ENCODE data around the gene NABP2. TPM values are rescaled to one million over a fixed set of nuclear protein-coding genes. Genes with fewer than 3 reads are reported as not detected.

NABP2 gene
- total RNA-seq, 1 experiment from 2014 or later, result 49.0 TPM

GRCh38 chr12:56224954-56225353 lies 812 bp downstream of the NABP2 start:
- H3K4me2 ChIP-seq (ENCODE audit: insufficient read depth, insufficient read length, low read length), result peak overlapping the region; percentile 58
- H3K79me2 ChIP-seq (ENCODE audit: insufficient read depth, low read length), result no peaks in the 10 kb centered on the region; the same call in 1 of the 2 replicates
- H3T11ph ChIP-seq (ENCODE audit: low read length), result no peak overlapping the region
- 100% methylated on average over 1 of the region's 11 CpGs for WGBS (ENCODE audit: extremely low coverage, insufficient read length, low lambda C conversion rate)
- no peak overlapping the region for H2AFZ ChIP-seq (ENCODE audit: low read length)
- H3K27ac Mint-ChIP-seq, result peak overlapping the region in 1 of 3 experiments; percentile 70; a peak in 1 of 7 replicates
- H3K56ac ChIP-seq (ENCODE audit: insufficient read length, low read depth, low read length), result peak overlapping the region; percentile 2
- no peak overlapping the region for H2BK20ac ChIP-seq (ENCODE audit: low read depth, low read length, poor library complexity, severe bottlenecking)
- H3K4me1 Mint-ChIP-seq, result peaks cover 33 to 39% of the 10 kb centered on the region in 2 experiments
- no peak for TF ChIP-seq CTCF (conservative IDR thresholded peaks at IDR 0.05)
- H3K27me3 ChIP-seq (ENCODE audit: insufficient read depth, low read length), result no peaks in the 10 kb centered on the region
- H3K23me2 ChIP-seq (ENCODE audit: insufficient read length, low read depth, low read length, poor library complexity, severe bottlenecking), result peaks cover 26% of the 10 kb centered on the region
- no peaks in the 10 kb centered on the region for H3K9me3 ChIP-seq (ENCODE audit: control insufficient read depth, low read depth, low read length)
- no peak overlapping the region for H2AK5ac ChIP-seq (ENCODE audit: insufficient read length, low read length)
- peaks cover 5 to 17% (median 10%) of the 10 kb centered on the region in 3 experiments; a peak in 6 of 7 replicates for H3K36me3 Mint-ChIP-seq (ENCODE audit: insufficient read depth in 1 of 3, low read depth in 3 of 3)
- H3K9me3 Mint-ChIP-seq, result no peaks in the 10 kb centered on the region; a peak in 1 of 5 replicates
- H4K5ac ChIP-seq (ENCODE audit: insufficient read length, low read depth, low read length), result no peak overlapping the region
- no peak overlapping the region for H3K18ac ChIP-seq (ENCODE audit: insufficient read length, low read depth, low read length)
- H4K8ac ChIP-seq (replicated peaks; ENCODE audit: insufficient read length, low read depth, low read length), result no peak overlapping the region
- H3K4me3 Mint-ChIP-seq, result peak overlapping the region; percentile 78 to 88
- no peaks in the 10 kb centered on the region for H3K79me1 ChIP-seq (ENCODE audit: insufficient read depth, low read depth, low read length, poor library complexity, severe bottlenecking)
- no peak overlapping the region for H3K14ac ChIP-seq (ENCODE audit: insufficient read depth, low read length)
- no peak overlapping the region for H2BK15ac ChIP-seq (ENCODE audit: low read depth, low read length)
- no peak overlapping the region for H4K91ac ChIP-seq (ENCODE audit: insufficient read length, low read depth, low read length)
- no peak overlapping the region for H3K4ac ChIP-seq (ENCODE audit: low read depth, low read length)
- H3K4me1 ChIP-seq (ENCODE audit: insufficient read depth, low read length), result peaks cover 2% of the 10 kb centered on the region; the same call in 1 of the 2 replicates
- no peak for DNase-seq
- no peak overlapping the region for H3K27ac ChIP-seq (ENCODE audit: insufficient read length, low read depth, low read length)
- H2BK5ac ChIP-seq (ENCODE audit: insufficient read length, low read length), result no peak overlapping the region
- no peak overlapping the region for H3K9ac ChIP-seq (ENCODE audit: extremely low read depth, insufficient read length, low read length)
- H3K27me3 Mint-ChIP-seq (ENCODE audit: low read depth), result no peaks in the 10 kb centered on the region
- H2BK120ac ChIP-seq (ENCODE audit: low read depth, low read length, poor library complexity, severe bottlenecking), result no peak overlapping the region
- no peak overlapping the region for H2BK12ac ChIP-seq (ENCODE audit: insufficient read length, low read depth, low read length)
- H4K20me1 ChIP-seq (ENCODE audit: control insufficient read depth, insufficient read depth, insufficient read length), result peaks cover 3% of the 10 kb centered on the region
- H3K23ac ChIP-seq (ENCODE audit: insufficient read length, low read depth, low read length), result no peak overlapping the region
